ENCODE measurements around the gene PDPN.

GRCh38 chr1:13661539-13661938, 77.9 kb downstream of the PDPN start:
- TF ChIP-seq CTCF (IDR thresholded peaks at IDR 0.05) (no peak), POLR2A (IDR thresholded peaks at IDR 0.05) (no peak)
